HepG2 (cell line): ENCODE data around the gene CPE.

Source experiments
- GABPB1 ChIP-seq: IDR thresholded peaks from 2 replicates; pipeline ENCODE4 v1.6.1; 2016; ENCODE audit warnings: mild to moderate bottlenecking, missing genetic modification reagents, moderate library complexity, missing compliant biosample characterization
- GATA4 ChIP-seq: sonication (generic); IDR thresholded peaks from 2 replicates; pipeline ENCODE4 v1.6.1; 2016; ENCODE audit warnings: antibody characterized with exemption, low read depth, borderline replicate concordance
- MEIS2 ChIP-seq: sonication (generic); formaldehyde crosslinking; IDR thresholded peaks from 2 replicates; pipeline ENCODE4 v1.9.0; 2021; ENCODE audit warnings: mild to moderate bottlenecking, missing genetic modification reagents
- PLRG1 ChIP-seq: fragments of 450-650 bp; conservative IDR thresholded peaks from 2 replicates; pipeline ENCODE4 v1.6.1; 2016
- RARA ChIP-seq: IDR thresholded peaks from 2 replicates; pipeline ENCODE4 v1.6.1; 2016; ENCODE audit warnings: missing genetic modification reagents, missing compliant biosample characterization
- ZFP36 ChIP-seq: fragments of 150-350 bp; IDR thresholded peaks from 2 replicates; pipeline ENCODE4 v1.6.1; 2018; ENCODE audit warnings: borderline replicate concordance, low read length, low read depth; ENCODE audit not compliant: partially characterized antibody
- ZNF354B ChIP-seq: sonication (generic); formaldehyde crosslinking; IDR thresholded peaks from 2 replicates; pipeline ENCODE4 v1.8.0; 2022; ENCODE audit warnings: mild to moderate bottlenecking, missing genetic modification reagents
- ZNF614 ChIP-seq: IDR thresholded peaks from 2 replicates; pipeline ENCODE4 v1.6.1; 2018; ENCODE audit warnings: missing biosample characterization, missing genetic modification reagents, inconsistent platforms, borderline replicate concordance
- TF ChIP-seq, protein P1 (sequence below): sonication (generic); formaldehyde crosslinking; IDR thresholded peaks from 2 replicates; pipeline ENCODE4 v1.5.0; 2020; ENCODE audit warnings: mild to moderate bottlenecking, missing genetic modification reagents, moderate library complexity

DNA sequence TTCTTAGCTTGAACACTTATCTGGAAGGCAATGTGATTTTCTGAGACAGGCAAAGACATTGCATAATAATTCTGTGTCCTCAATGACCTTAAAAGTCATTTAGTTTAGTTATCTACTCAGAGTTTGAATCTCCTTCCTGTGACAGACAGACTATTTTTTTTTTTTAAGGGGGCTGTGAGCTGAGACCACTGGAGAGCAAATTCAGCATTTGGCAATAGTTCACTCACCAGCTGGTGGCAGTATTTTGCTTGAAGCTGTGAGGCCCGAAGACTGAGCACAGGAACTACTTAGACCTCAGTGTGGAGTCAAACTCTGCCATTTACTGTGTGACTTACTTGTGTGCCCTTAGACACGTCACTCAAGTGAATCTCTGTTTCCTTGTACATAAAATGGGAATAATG lies 22.9 kb upstream of the CPE start:
- TF ChIP-seq ZNF614 (no peak), ZFP36 (no peak), GATA4 (no peak), GABPB1 (no peak), RARA (CRISPR knock-in tag) (no peak; the same call in 1 of the 2 replicates), PLRG1 (no peak), ZNF354B (CRISPR knock-in tag) (no peak), MEIS2 (no peak)
- TF ChIP-seq, protein P1, sequence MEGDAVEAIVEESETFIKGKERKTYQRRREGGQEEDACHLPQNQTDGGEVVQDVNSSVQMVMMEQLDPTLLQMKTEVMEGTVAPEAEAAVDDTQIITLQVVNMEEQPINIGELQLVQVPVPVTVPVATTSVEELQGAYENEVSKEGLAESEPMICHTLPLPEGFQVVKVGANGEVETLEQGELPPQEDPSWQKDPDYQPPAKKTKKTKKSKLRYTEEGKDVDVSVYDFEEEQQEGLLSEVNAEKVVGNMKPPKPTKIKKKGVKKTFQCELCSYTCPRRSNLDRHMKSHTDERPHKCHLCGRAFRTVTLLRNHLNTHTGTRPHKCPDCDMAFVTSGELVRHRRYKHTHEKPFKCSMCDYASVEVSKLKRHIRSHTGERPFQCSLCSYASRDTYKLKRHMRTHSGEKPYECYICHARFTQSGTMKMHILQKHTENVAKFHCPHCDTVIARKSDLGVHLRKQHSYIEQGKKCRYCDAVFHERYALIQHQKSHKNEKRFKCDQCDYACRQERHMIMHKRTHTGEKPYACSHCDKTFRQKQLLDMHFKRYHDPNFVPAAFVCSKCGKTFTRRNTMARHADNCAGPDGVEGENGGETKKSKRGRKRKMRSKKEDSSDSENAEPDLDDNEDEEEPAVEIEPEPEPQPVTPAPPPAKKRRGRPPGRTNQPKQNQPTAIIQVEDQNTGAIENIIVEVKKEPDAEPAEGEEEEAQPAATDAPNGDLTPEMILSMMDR, result peak; percentile 84
